ENCODE measurements around the gene GSX1.
"Not testable (repeated sequence)": the region's sequence is repeated elsewhere in the genome, so short reads cannot be mapped to it uniquely, and the experiment has no call there.

Gene GSX1

GRCh38 chr13:27793507-27794367, 1.5 kb downstream of the GSX1 start:
- in situ Hi-C loops (cut with MboI; ENCODE audit: low pct_unique_long_range_greater_than_20kb, low sequenced_read_pairs) = no loop called here
- DNase-seq = no peak

GRCh38 chr13:27794368-27794691, 2.0 kb downstream of the GSX1 start:
- no peak for DNase-seq
- in situ Hi-C loops (cut with MboI; ENCODE audit: low pct_unique_long_range_greater_than_20kb, low sequenced_read_pairs) = no loop called here

- no peak for DNase-seq
- in situ Hi-C loops (cut with MboI; ENCODE audit: low pct_unique_long_range_greater_than_20kb, low sequenced_read_pairs) = no loop called here
Observed at GRCh38 chr13:27794921-27795717, 2.8 kb downstream of the GSX1 start.

- no peak for DNase-seq
- in situ Hi-C loops (cut with MboI; ENCODE audit: low pct_unique_long_range_greater_than_20kb, low sequenced_read_pairs) = no loop called here
Observed at GRCh38 chr13:27795718-27796019, 3.4 kb downstream of the GSX1 start.

- in situ Hi-C loops (cut with MboI; ENCODE audit: low pct_unique_long_range_greater_than_20kb, low sequenced_read_pairs) = no loop called here
- DNase-seq = no peak
Observed at GRCh38 chr13:27796544-27797227, 4.4 kb downstream of the GSX1 start.

- in situ Hi-C loops (cut with MboI; ENCODE audit: low pct_unique_long_range_greater_than_20kb, low sequenced_read_pairs) = no loop called here
- no peak for DNase-seq
Observed at GRCh38 chr13:27797228-27797624, 4.9 kb downstream of the GSX1 start.

- in situ Hi-C loops (cut with MboI; ENCODE audit: low pct_unique_long_range_greater_than_20kb, low sequenced_read_pairs) = no loop called here
- no peak for DNase-seq
Observed at GRCh38 chr13:27806744-27807387, 14.6 kb downstream of the GSX1 start.

GRCh38 chr13:27808851-27809550, 16.7 kb downstream of the GSX1 start:
- no peak for DNase-seq
- in situ Hi-C loops (cut with MboI; ENCODE audit: low pct_unique_long_range_greater_than_20kb, low sequenced_read_pairs) = no loop called here

GRCh38 chr13:27810009-27810408, 17.7 kb downstream of the GSX1 start:
- in situ Hi-C loops (cut with MboI; ENCODE audit: low pct_unique_long_range_greater_than_20kb, low sequenced_read_pairs) = loop anchor here (10.0 kb wide), 1 partner anchor 435 kb away; no protein-coding TSS in a partner anchor
- DNase-seq = no peak

GRCh38 chr13:27810461-27810860, 18.2 kb downstream of the GSX1 start:
- no peak for DNase-seq

GRCh38 chr13:27813826-27814225, 21.5 kb downstream of the GSX1 start:
- no peak for DNase-seq
- in situ Hi-C loops (cut with MboI; ENCODE audit: low pct_unique_long_range_greater_than_20kb, low sequenced_read_pairs) = loop anchor here (10.0 kb wide), 1 partner anchor 439 kb away; no protein-coding TSS in a partner anchor

More at GRCh38 chr13:27810461-27810860, 18.2 kb downstream of the GSX1 start:
- in situ Hi-C loops (cut with MboI; ENCODE audit: low pct_unique_long_range_greater_than_20kb, low sequenced_read_pairs) = loop anchor here (10.0 kb wide), 1 partner anchor 436 kb away; no protein-coding TSS in a partner anchor

GRCh38 chr13:27817832-27818231, 25.5 kb downstream of the GSX1 start:
- in situ Hi-C loops (cut with MboI; ENCODE audit: low pct_unique_long_range_greater_than_20kb, low sequenced_read_pairs) = loop anchor here (10.0 kb wide), 1 partner anchor 443 kb away; no protein-coding TSS in a partner anchor

GRCh38 chr13:27820524-27821482, 28.5 kb downstream of the GSX1 start:
- no peak for DNase-seq
- in situ Hi-C loops (cut with MboI; ENCODE audit: low pct_unique_long_range_greater_than_20kb, low sequenced_read_pairs) = no loop called here

More at GRCh38 chr13:27817832-27818231, 25.5 kb downstream of the GSX1 start:
- not testable (repeated sequence) for DNase-seq

- in situ Hi-C loops (cut with MboI; ENCODE audit: low pct_unique_long_range_greater_than_20kb, low sequenced_read_pairs) = no loop called here
- no peak for DNase-seq
Observed at GRCh38 chr13:27821566-27821965, 29.3 kb downstream of the GSX1 start.

- in situ Hi-C loops (cut with MboI; ENCODE audit: low pct_unique_long_range_greater_than_20kb, low sequenced_read_pairs) = no loop called here
Observed at GRCh38 chr13:27822258-27822872, 30.1 kb downstream of the GSX1 start.

GRCh38 chr13:27822873-27823311, 30.6 kb downstream of the GSX1 start:
- in situ Hi-C loops (cut with MboI; ENCODE audit: low pct_unique_long_range_greater_than_20kb, low sequenced_read_pairs) = no loop called here
- no peak for DNase-seq

More at GRCh38 chr13:27822258-27822872, 30.1 kb downstream of the GSX1 start:
- no peak for DNase-seq

- DNase-seq = no peak
- in situ Hi-C loops (cut with MboI; ENCODE audit: low pct_unique_long_range_greater_than_20kb, low sequenced_read_pairs) = no loop called here
Observed at GRCh38 chr13:27824121-27824520, 31.8 kb downstream of the GSX1 start.

Measured in KBM-7 (cell line).